Thyroid gland (tissue), 4 donors: ENCODE measurements around the gene LMBR1L.

Experiments used
- CTCF ChIP-seq, 6 experiments: fragments of 200-600 bp in 3 of 6; fragments of 450-650 bp in 3 of 6; sonication (generic) in 3 of 6; IDR thresholded peaks; one replicate each; pipeline ENCODE4 v1.5.1; 2016 to 2019; ENCODE audit warnings: antibody characterized with exemption in 6 of 6, mild to moderate bottlenecking in 2 of 6, inconsistent platforms in 1 of 6, moderate library complexity in 1 of 6
- POLR2A ChIP-seq, 2 donors: fragments of 450-650 bp; IDR thresholded peaks; one replicate each; pipeline ENCODE4 v1.6.1; 2017; ENCODE audit warnings: antibody characterized with exemption in 2 of 2, mild to moderate bottlenecking in 2 of 2, moderate library complexity in 1 of 2

- no peak for TF ChIP-seq CTCF (IDR thresholded peaks at IDR 0.05)
- no peak for TF ChIP-seq POLR2A (IDR thresholded peaks at IDR 0.05)
Measured at GRCh38 chr12:49144384-49144783, 33.7 kb upstream of the LMBR1L start.
